Urothelium cell line (cell line): ENCODE results near the gene KRT73.

ENCODE experiments used
- DNase-seq: peaks from one replicate; pipeline ENCODE4 v3.0.0; 2011; ENCODE audit warnings: low spot score, mixed read lengths
- FAIRE-seq: peaks from 2 replicates; lab custom pipeline; 2011; peaks lifted over from hg19 to GRCh38; lab: Jason Lieb, UNC

Gene KRT73

DNA sequence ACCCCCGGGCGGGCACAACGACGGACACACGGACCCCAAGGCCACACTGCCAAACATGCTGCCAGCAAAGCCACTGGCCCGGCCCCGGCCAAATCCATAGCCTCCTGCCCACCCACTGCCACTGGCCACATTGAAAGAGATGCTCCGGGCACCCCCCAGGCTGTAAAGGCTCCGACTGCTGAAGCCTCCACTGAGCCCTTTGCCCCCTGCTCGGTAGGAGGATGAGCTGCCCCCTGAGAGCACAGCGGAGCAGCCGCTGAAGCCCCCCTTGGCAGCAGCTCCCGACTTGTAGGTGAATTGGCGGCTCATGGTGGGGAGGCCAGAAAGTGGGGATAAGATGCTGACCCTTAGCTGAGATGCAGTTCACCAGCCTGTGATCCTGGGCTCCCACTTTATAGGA is at the start of gene KRT73:
KRT73 (minus strand) TSS at position 344 of the 400 bp plus-strand sequence; CDS start at position 309, 35 bp downstream.
- DNase-seq (no peak), FAIRE-seq (no peak)

DNA sequence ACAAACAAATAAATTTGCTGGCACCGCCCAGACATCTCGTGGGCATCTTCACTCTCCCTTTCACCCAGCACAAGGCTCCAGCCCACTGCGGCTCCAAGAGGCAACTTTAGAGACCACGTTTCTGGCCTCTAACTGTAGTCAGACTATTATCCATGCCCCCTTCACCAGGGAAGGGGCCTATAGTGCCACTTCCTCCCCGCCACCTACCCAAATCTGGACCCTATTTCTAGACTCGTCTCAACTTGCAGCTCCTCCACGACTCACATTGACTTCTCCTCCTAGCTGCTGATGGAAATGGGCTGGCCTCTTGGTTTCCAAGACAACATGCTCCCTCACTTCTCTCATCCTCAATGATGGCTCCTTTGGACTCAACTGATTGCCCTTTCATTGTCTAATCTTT is 49.6 kb upstream of the KRT73 start:
- no peak for DNase-seq
- no peak for FAIRE-seq

DNA sequence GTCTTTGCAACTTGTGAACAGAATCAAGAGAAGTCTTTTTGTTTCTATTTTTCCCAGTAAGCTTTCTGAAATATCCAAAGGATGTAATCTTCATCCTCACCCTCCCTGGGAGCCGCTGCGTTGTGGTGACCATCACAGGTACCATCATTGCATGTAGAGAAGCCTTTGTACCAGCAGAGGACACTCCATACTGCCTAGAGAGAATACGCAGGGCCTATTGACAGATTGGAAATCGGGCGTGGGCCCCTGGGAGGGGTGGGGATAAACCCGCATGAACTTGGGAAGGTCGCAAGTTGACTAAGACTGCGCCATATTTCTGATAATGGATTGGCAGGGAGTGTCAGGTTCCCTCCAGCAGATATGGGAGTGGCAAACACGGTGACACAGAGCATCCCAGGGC is 49.1 kb upstream of the KRT73 start:
- DNase-seq = no peak

DNA sequence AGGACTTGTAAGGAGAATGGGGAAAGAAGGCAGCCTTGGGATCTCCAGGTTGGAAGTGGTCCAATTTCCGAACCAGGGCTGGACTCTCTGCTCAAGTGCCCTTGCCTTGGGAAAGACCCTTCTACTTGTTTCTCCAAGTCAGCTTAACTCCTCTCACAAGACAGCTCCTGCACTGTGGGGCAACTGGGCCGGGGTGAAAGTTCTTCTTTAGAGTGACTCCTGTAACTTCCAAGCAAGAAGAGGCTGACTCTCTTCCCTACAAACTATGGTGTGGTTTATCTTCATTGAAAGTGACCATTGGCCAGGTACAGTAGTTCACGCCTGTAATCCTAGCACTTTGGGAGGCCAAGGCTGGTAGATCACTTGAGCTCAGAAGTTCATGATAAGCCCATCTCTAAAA is 48.1 kb upstream of the KRT73 start:
- FAIRE-seq (no peak), DNase-seq (no peak)

More for the DNA sequence above, 49.1 kb upstream of the KRT73 start:
- no peak for FAIRE-seq

DNA sequence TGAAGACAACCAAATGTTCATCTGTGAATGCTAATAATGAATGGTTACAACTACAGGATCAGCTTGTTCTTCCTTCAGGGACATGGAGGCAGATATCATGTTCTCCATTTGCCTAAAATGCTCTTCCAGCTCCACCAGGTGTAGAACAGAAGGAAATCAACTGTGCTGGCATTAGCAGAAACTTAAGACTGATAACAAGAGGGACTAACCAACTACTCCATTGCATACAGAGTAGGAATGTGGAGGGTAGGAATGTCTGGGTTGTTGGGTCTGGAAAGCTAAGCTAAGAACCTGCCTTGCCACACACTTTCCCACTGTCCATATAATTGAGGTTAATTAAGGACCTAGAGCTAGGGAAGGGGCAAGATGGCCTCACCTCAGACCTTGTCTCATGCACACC is 45.1 kb upstream of the KRT73 start:
- no peak for DNase-seq
- no peak for FAIRE-seq

DNA sequence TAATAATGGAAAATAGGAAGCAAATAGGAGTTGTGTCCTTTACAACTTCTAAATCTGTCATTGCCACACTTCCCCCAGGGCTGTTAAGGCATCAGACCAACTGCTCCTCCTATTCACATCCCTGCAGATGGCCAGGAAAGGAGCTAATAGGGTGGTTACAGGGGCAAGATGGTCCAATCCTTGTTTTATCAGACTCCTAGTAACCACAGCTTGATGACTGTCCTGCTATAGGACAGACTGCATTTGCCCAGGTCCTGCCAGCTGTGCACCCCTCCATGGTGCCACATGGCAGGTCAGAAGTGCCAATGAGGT is 44.5 kb upstream of the KRT73 start:
- DNase-seq (no peak), FAIRE-seq (no peak)

DNA sequence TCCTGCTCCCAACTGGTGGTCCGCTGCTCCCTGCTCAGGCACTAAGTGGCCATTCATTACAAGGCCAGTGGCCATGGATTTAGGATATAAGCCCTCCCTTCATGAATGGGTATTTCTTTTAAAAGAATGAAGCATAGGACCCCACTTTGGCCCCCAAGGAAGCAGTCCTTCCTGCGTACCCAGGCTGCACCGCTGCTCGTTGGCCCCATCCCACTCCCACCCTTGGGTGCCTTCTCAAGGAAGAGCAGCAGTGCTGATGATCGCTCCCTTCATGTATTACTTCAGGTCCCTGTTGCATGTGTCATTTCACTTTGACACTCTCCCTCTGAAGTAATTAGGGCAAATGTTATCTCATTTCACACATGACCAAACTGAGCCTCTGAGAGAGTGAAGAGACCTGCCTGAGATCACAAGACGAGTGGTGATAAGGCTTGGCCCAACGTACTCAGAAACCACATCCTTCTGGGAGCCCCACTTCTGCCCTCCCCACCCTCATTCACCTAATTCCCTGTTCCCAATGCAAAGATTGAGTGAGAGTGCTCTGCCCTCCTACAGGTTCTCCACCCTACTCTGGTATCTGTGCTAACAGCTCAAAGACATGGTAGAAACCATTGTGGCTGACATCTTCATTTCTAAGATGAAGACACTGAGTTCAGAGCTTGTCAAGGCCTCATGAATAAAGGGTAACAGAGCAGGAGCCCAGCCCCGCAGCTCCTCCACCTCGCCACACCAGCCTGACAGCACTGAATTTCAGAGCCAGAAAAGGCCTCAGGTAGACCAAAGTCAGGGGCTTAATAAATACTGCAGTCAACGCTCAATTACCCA is 43.9 kb upstream of the KRT73 start:
- no peak for DNase-seq
- no peak for FAIRE-seq

DNA sequence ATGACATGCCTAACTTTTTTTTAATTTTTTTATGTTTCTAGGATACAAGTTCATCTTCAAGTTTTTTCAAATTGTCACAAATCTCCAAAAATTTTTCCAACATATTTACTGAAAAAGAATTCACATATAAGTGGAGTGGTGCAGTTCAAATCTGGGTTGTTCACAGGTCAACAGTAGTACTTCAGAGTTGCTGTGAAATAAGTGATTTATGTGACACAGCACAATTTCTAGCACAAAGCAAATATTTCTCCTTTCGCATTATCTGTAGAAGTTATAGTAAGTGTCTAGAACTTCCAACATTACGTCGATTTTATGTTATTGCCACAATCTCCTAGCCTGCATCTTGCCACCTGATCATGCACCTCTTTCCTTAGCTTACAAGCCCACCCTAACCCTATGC is 43.3 kb upstream of the KRT73 start:
- DNase-seq (no peak), FAIRE-seq (no peak)

DNA sequence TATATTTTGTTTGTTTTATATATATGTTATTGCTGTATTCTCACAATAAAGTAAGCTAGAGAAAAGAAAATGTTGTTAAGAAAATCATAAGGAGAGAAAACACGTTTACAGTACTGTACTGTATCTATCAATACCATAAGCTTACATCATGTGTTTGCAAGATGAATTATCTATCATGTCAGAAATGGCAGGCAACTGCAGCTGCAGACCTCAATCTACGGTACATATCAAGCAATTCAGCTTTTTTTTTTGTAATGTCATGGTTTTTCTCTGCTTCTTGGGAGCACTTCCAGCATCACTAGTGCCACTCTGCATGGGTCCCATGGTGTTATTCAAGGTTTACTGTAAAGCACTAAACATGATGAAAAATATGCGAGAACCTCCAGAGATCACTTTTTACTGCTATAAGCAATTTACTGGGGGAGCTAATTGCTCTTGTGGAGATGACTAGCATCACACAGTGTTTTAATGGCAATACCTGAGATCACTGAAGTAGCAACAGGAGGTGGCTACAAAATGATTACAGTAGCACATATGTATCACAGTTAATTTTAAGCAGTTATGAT is 42.7 kb upstream of the KRT73 start:
- no peak for DNase-seq
- no peak for FAIRE-seq

DNA sequence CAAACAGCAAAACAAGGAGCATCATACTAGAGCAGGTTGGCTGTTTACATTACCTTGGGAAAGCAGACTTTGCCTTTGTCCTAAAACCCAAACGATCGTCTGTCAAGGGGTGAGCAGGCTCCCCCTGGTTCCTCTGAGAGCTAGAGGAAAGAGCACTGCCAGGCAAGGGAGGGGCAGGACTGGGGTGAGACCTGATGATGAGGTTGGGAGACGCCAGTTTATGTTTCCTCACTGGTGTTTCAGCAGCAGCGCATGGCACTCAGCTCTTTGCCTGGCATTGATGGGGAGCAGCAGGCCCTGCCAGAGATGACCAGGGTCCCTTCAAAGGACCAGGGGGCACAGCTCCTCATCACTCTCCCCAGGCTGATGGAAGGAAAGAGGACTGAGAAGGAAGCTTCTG is 41.6 kb upstream of the KRT73 start:
- FAIRE-seq (no peak), DNase-seq (no peak)

DNA sequence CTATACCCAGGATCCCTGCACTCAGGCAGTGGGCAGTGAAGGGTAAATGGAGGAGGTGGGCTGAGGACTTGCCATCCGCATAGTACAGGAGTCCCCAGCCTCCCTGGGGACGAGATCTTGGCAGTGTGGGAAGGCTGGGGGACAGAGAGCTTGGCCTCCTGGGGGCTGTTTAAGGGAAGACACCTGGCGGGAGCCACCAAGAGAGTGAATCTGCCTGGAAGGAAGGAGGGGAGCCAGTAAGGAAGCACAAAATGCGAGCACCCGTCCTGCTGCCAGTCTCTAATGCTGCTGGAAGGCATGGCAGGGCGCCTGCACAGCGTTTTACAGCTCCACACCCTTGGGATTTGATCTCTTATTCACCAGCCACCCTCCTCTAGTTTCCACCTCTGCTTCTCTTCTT is 41.0 kb upstream of the KRT73 start:
- DNase-seq (no peak), FAIRE-seq (no peak)

DNA sequence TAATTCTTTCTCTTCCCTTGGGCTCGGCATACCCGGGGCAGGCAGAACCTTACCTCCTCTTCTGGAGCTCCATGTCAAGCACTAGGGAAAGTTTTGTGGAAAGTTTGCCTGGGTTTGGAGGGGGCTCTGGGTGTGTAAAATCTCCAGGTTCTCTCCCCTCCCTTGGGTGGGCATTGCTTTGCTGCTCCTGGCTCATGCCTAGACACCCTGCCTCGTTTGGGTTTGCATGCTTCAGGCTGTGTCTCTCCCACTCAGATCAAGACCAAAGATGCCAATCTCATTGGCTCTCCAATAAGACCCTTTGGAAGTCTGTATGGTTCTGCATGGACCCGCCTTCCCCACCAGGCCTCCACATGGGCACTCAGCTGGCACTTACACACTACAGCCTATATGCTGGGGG is 39.8 kb upstream of the KRT73 start:
- FAIRE-seq (no peak), DNase-seq (no peak)

DNA sequence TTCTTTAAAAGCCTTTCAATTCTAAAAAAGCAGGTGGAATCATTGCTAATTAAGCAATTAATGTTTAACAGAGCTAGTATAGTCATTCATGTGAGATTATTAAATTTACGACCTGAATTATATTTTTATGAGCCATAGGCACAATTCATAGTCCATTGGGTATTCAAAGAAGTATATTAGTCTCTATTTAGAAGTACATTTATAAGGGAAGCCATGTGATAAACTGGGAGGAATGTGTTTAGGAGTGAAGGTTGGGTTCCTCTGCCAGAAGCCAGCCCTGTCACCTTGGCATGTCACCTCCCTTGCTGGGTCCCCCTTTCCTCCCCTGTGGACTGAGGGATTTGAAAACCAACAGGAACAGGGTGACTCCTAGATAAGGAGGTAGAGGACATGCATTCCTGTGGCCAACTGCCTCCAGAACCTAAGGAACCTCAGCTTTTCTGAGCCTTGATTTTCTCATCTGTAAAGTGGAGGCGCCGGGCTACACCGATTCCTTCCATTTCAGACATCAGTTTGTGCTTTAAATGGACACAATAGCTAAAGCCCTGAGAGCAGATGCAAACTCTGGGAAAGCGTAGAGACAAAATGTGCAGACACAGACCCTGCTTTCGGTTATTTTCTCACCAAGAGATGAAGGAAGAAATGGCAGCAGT is 39.0 kb upstream of the KRT73 start:
- FAIRE-seq (no peak), DNase-seq (no peak)

DNA sequence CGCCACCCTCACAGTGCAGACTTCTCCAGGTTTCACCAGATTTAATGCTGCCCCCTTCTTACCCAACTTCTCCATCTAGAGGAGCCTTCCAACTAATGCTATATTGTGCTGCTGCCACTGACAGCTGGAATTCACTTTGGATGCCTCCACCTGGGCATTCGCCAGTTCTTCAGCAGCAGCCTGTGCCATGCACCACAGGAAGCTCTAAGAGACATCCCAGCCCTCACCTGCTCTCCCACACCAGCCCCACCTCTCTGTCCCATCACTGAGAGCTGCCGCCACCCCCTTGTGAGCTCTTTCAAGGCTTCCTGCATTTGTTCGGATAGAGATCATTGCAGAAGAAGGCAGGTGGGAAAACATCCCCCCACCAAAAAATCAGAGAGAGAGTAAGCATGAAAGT is 38.3 kb upstream of the KRT73 start:
- DNase-seq (no peak), FAIRE-seq (no peak)

DNA sequence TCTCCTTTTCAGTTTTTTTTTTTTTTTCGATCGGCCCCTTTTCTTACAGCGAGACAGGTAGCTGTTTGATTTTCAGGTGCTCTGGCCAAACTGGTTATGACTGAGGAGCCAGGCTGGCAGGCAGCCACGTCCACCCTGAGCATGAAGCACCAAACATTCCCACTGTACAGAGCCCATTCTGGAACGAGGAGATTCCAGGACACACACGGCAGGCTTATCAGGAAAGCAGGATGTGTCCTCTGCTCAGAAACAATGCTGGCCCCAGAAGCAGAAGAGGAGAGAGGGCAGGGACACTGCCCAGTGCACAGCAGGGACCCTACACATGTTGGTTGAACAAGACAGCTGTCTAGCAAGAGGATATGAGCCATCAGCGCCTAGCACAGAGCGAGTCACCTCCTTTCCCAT is 37.4 kb upstream of the KRT73 start:
- no peak for FAIRE-seq
- no peak for DNase-seq

DNA sequence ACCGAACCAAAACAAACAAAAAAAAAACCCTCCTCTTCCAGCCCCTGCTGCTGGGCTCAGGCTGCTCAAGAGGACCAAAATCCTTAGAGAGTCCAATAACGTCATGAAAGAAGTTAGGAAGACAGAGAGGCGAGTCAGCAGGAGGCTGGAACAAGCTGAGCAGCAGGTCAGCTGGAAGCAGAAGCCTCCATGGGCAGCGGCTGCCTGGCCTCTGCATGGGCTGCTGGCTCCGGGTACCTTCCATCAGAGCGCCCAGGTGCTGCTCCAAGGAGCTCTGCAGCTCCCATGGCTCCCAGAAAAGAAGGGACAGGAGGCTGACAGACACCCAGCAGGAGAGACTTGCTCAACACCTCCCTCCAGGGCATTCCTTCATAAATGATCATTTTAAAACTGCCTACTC is 36.9 kb upstream of the KRT73 start:
- no peak for FAIRE-seq
- peak; percentile 14 for DNase-seq

DNA sequence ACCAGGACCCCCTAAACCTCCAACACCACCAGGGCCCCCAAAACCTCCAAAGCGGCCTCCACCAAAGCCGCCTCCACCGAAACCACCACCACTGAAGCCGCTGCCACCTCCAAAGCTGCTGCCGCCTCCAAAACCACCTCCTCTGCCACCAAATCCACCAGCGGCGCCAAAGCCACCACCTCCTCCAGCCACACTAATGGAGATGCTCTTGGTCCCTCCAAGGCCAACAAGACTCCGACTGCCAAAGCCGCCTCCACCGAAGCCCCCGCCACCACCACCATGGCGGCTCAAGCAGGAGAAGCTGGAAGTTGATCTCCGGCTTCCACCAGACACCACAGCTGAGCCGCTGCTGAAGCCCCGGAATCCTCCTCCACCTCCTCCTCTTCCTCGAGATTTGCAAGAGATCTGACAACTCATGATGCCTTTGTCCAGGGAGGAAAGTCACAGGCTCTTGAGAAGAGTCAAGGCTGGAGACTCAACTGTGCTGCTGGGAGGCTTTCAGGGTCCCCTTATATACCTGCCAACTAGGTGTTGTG is 33.4 kb upstream of the KRT73 start, which contains the start of gene KRT2:
KRT2 (minus strand) TSS at position 486 of the 536 bp plus-strand sequence; CDS start at position 417, 69 bp downstream.
- no peak for DNase-seq

DNA sequence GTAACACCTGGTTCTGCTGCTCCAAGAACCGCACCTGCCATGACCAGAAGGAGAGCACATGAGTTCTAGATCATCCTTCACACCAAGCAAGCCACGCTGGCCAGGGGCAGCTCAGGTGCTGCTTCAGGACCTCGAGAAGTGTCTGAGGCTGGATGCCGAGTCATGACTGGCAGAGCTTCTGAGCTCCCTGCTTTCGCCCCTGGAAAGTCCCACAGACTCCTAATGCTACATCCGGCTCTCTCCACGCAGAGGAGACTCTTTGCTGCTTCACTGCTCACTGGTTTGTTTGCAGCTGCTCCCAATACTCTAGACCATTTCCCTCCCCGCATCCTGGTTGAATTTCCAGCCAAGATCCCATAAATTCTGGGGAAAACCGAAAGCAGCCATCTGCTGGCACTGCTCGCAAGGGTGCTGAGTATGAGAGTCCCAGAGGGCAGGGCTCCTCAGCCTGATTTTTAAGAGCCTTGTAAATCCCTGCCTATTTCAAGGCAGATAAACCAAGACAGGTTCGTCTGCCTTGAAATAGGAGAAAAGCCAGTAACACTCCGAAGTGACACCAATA is 32.2 kb upstream of the KRT73 start:
- no peak for FAIRE-seq

More for the DNA sequence above, 33.4 kb upstream of the KRT73 start, which contains the start of gene KRT2:
- no peak for FAIRE-seq

DNA sequence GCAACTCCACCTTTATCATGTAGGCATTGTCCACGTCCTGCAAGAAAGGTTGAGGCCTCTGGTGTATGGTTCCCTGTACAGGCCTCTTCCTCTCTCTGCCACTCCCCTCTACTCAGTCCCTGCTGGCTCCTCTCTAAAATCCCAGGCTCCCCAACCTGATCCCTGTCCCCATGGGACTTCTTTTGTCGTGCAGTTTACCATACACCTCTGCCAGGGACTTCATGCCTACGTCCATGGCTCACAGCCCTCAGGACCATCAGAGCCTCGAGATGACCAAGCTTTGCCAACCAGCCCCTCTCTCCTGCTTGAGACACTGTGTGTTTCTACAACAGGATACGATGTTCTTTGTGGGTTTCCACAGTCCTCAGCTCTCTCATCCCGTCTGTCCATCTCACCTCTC is 30.7 kb upstream of the KRT73 start:
- DNase-seq = no peak

More for the DNA sequence above, 32.2 kb upstream of the KRT73 start:
- DNase-seq = no peak

DNA sequence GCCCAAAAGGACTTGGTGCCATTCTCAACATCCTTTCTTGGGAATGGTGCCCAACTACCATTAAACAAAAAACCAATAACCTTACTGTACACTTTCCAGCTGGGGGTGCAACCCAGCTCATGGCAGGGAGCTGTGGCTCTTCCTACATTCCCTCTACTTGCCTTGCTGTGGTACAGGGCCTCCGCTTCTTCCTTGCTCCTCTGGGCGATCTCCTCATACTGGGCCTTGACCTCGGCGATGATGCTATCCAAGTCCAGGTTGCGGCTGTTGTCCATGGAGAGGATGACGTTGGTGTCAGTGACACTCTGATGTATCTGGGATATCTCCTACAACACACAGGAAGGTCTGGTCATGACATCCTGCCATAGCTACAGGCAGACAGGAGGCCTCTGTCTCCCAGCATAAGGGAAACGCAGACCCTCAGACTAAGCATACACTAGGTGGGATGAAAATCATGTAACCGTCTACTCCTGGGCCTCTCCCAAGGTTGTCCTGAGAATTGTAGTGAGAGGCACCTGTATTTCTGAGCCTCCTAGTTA is 29.7 kb upstream of the KRT73 start:
- no peak for DNase-seq
- FAIRE-seq = peak; percentile 5

More for the DNA sequence above, 30.7 kb upstream of the KRT73 start:
- no peak for FAIRE-seq

DNA sequence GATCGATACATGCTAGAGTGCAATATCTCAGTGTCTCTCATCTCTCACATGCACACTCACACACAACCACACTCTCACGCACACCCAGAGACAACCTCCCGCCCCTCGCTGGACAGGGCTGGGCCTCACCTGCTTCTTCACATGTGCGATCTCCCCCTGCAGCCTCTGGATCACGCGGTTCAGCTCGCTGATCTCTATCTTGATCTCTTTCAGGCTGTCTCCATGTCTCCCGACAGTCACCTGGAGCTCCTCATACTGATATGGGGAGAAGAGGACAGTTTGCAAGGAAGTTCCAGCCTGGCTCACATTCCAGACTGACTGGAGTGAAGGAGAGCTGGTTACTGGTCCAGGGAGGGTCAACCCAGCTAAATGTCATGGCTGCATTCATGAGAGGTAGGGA is 29.2 kb upstream of the KRT73 start:
- FAIRE-seq (no peak), DNase-seq (no peak)
